WTC11 (cell line): ENCODE data around the gene DGCR2. TPM values are rescaled to one million over a fixed set of nuclear protein-coding genes. Genes with fewer than 3 reads are reported as not detected.

Source experiments
- ATAC-seq: fragments of 200-7000 bp; cut with Tn5 transposase; 2 replicates; pipeline ENCODE4 v1.10.0; 2021; ENCODE audit warnings: mild to moderate bottlenecking, moderate library complexity
- CTCF ChIA-PET: fragments of 300-600 bp; sonication (Branson Sonifier 250); formaldehyde crosslinking; loops from one replicate; lab custom pipeline; 2021; ENCODE audit warnings: antibody characterized with exemption; lab: Charles Lee
- POLR2A ChIA-PET: fragments of 350-600 bp; sonication (Branson Sonifier 250); formaldehyde crosslinking; loops from one replicate; lab custom pipeline; 2021; ENCODE audit warnings: antibody characterized with exemption; lab: Charles Lee
- DNase-seq: peaks from one replicate; pipeline ENCODE4 v3.0.0; 2021; ENCODE audit warnings: low spot score
- H3K27ac Mint-ChIP-seq: 2 replicates; pipeline ENCODE4 v1.8.0; 2021; ENCODE audit warnings: mixed read lengths
- H3K27me3 Mint-ChIP-seq: 2 replicates; pipeline ENCODE4 v1.8.0; 2021; ENCODE audit warnings: low read depth, mild to moderate bottlenecking, moderate library complexity, mixed read lengths
- H3K36me3 Mint-ChIP-seq: 2 replicates; pipeline ENCODE4 v1.8.0; 2021; ENCODE audit warnings: mixed read lengths
- H3K4me1 Mint-ChIP-seq: 2 replicates; pipeline ENCODE4 v1.8.0; 2022; ENCODE audit warnings: mixed read lengths
- H3K4me3 Mint-ChIP-seq: 2 replicates; pipeline ENCODE4 v1.8.0; 2021; ENCODE audit warnings: mild to moderate bottlenecking, moderate library complexity, mixed read lengths
- H3K9me3 Mint-ChIP-seq: 2 replicates; pipeline ENCODE4 v1.8.0; 2021; ENCODE audit warnings: mixed read lengths
- CBFB ChIP-seq: sonication (generic); formaldehyde crosslinking; IDR thresholded peaks from 2 replicates; pipeline ENCODE4 v1.8.1; 2022; ENCODE audit warnings: mild to moderate bottlenecking, low read depth, missing genetic modification reagents
- ESRRA ChIP-seq: sonication (generic); formaldehyde crosslinking; IDR thresholded peaks from 2 replicates; pipeline ENCODE4 v1.8.1; 2022; ENCODE audit warnings: mild to moderate bottlenecking, missing genetic modification reagents, borderline replicate concordance
- FOXJ3 ChIP-seq: sonication (generic); formaldehyde crosslinking; IDR thresholded peaks from 2 replicates; pipeline ENCODE4 v1.9.0; 2021; ENCODE audit warnings: missing genetic modification reagents, mild to moderate bottlenecking, borderline replicate concordance
- FOXK1 ChIP-seq: sonication (generic); formaldehyde crosslinking; IDR thresholded peaks from 2 replicates; pipeline ENCODE4 v1.8.0; 2022; ENCODE audit warnings: mild to moderate bottlenecking, moderate library complexity, missing genetic modification reagents
- FOXP1 ChIP-seq: sonication (generic); formaldehyde crosslinking; IDR thresholded peaks from 2 replicates; pipeline ENCODE4 v1.8.0; 2022; ENCODE audit warnings: missing genetic modification reagents, mild to moderate bottlenecking, moderate library complexity, borderline replicate concordance
- NFE2L1 ChIP-seq: sonication (generic); formaldehyde crosslinking; IDR thresholded peaks from 2 replicates; pipeline ENCODE4 v1.8.1; 2023; ENCODE audit warnings: missing genetic modification reagents
- NR3C1 ChIP-seq: sonication (generic); formaldehyde crosslinking; conservative IDR thresholded peaks from 2 replicates; pipeline ENCODE4 v1.8.1; 2023; ENCODE audit warnings: low read depth, mild to moderate bottlenecking, missing genetic modification reagents
- PRRX2 ChIP-seq: fragments of 250-450 bp; sonication (Bioruptor Pico); IDR thresholded peaks from 2 replicates; pipeline ENCODE4 v1.8.0; 2021; ENCODE audit warnings: mild to moderate bottlenecking
- TP53 ChIP-seq: sonication (generic); formaldehyde crosslinking; IDR thresholded peaks from 2 replicates; pipeline ENCODE4 v1.8.1; 2023; ENCODE audit warnings: mild to moderate bottlenecking, missing genetic modification reagents
- ZNF263 ChIP-seq: sonication (generic); formaldehyde crosslinking; IDR thresholded peaks from 2 replicates; pipeline ENCODE4 v1.8.1; 2022; ENCODE audit warnings: low read depth, mild to moderate bottlenecking, moderate library complexity, missing genetic modification reagents
- ZNF416 ChIP-seq: fragments of 250-450 bp; sonication (Bioruptor Pico); IDR thresholded peaks from 2 replicates; pipeline ENCODE4 v1.9.0; 2021; ENCODE audit warnings: mild to moderate bottlenecking, inconsistent platforms
- total RNA-seq: library from RNA; stranded (reverse); gene quantifications from 3 replicates; pipeline ENCODE4 v1.2.3, GENCODE V29; 2021
- TF ChIP-seq, protein P1 (sequence below): fragments of 250-450 bp; sonication (Bioruptor Pico); IDR thresholded peaks from 2 replicates; pipeline ENCODE4 v2.1.2; 2022; ENCODE audit warnings: mild to moderate bottlenecking, moderate library complexity
- TF ChIP-seq, protein P2 (sequence below): sonication (generic); formaldehyde crosslinking; IDR thresholded peaks from 2 replicates; pipeline ENCODE4 v1.8.0; 2022; ENCODE audit warnings: mild to moderate bottlenecking, missing genetic modification reagents
- TF ChIP-seq, protein P3 (sequence below): sonication (generic); formaldehyde crosslinking; IDR thresholded peaks from 2 replicates; pipeline ENCODE4 v1.8.1; 2023; ENCODE audit warnings: mild to moderate bottlenecking, missing genetic modification reagents
- TF ChIP-seq, protein P4 (sequence below): sonication (generic); formaldehyde crosslinking; conservative IDR thresholded peaks from 2 replicates; pipeline ENCODE4 v1.8.1; 2023; ENCODE audit warnings: mild to moderate bottlenecking, low read depth, missing genetic modification reagents, moderate library complexity
- TF ChIP-seq, protein P5 (sequence below): fragments of 250-450 bp; sonication (Bioruptor Pico); conservative IDR thresholded peaks from 2 replicates; pipeline ENCODE4 v1.9.0; 2021; ENCODE audit warnings: mild to moderate bottlenecking
- TF ChIP-seq, protein P6 (sequence below): sonication (generic); formaldehyde crosslinking; IDR thresholded peaks from 2 replicates; pipeline ENCODE4 v1.8.1; 2022; ENCODE audit warnings: low read depth, mild to moderate bottlenecking, moderate library complexity, missing genetic modification reagents, borderline replicate concordance
- TF ChIP-seq, protein P7 (sequence below): fragments of 250-450 bp; sonication (Bioruptor Pico); IDR thresholded peaks from 2 replicates; pipeline ENCODE4 v1.8.0; 2021; ENCODE audit warnings: mild to moderate bottlenecking

The DGCR2 gene
- total RNA-seq, 1 experiment from 2014 or later, result 64.2 TPM

DNA sequence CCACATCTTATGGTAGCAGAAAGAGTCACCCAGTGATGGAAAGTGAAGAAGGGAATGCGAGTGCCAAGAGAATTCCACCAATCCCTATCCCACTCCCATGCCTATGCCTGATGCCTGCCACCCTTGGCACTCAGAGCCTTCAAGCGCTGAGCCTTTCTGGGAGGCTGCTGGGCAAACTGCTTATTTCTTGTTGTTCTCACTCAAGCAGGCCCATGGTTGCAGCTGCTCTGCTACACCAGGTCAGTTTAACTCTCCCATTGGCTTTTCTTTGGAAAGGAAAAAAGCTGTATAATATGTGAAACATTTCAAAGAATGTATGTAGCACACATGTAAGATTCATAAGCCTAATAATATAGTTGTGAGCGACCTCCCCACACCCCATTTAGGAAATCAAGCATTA is 41.4 kb downstream of the DGCR2 start:
- TF ChIP-seq TP53 (CRISPR knock-in tag), result no peak
- no peak for TF ChIP-seq CBFB (CRISPR knock-in tag)
- TF ChIP-seq, protein P1, sequence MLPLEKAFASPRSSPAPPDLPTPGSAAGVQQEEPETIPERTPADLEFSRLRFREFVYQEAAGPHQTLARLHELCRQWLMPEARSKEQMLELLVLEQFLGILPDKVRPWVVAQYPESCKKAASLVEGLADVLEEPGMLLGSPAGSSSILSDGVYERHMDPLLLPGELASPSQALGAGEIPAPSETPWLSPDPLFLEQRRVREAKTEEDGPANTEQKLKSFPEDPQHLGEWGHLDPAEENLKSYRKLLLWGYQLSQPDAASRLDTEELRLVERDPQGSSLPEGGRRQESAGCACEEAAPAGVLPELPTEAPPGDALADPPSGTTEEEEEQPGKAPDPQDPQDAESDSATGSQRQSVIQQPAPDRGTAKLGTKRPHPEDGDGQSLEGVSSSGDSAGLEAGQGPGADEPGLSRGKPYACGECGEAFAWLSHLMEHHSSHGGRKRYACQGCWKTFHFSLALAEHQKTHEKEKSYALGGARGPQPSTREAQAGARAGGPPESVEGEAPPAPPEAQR (CRISPR knock-in tag), result no peak
- no peak for TF ChIP-seq FOXJ3 (CRISPR knock-in tag)
- TF ChIP-seq, protein P2, sequence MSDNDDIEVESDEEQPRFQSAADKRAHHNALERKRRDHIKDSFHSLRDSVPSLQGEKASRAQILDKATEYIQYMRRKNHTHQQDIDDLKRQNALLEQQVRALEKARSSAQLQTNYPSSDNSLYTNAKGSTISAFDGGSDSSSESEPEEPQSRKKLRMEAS (CRISPR knock-in tag), result no peak
- TF ChIP-seq, protein P3, sequence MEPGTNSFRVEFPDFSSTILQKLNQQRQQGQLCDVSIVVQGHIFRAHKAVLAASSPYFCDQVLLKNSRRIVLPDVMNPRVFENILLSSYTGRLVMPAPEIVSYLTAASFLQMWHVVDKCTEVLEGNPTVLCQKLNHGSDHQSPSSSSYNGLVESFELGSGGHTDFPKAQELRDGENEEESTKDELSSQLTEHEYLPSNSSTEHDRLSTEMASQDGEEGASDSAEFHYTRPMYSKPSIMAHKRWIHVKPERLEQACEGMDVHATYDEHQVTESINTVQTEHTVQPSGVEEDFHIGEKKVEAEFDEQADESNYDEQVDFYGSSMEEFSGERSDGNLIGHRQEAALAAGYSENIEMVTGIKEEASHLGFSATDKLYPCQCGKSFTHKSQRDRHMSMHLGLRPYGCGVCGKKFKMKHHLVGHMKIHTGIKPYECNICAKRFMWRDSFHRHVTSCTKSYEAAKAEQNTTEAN (CRISPR knock-in tag), result no peak
- no peak for TF ChIP-seq ESRRA (CRISPR knock-in tag)
- TF ChIP-seq, protein P4, sequence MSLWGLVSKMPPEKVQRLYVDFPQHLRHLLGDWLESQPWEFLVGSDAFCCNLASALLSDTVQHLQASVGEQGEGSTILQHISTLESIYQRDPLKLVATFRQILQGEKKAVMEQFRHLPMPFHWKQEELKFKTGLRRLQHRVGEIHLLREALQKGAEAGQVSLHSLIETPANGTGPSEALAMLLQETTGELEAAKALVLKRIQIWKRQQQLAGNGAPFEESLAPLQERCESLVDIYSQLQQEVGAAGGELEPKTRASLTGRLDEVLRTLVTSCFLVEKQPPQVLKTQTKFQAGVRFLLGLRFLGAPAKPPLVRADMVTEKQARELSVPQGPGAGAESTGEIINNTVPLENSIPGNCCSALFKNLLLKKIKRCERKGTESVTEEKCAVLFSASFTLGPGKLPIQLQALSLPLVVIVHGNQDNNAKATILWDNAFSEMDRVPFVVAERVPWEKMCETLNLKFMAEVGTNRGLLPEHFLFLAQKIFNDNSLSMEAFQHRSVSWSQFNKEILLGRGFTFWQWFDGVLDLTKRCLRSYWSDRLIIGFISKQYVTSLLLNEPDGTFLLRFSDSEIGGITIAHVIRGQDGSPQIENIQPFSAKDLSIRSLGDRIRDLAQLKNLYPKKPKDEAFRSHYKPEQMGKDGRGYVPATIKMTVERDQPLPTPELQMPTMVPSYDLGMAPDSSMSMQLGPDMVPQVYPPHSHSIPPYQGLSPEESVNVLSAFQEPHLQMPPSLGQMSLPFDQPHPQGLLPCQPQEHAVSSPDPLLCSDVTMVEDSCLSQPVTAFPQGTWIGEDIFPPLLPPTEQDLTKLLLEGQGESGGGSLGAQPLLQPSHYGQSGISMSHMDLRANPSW (CRISPR knock-in tag), result no peak
- TF ChIP-seq, protein P5, sequence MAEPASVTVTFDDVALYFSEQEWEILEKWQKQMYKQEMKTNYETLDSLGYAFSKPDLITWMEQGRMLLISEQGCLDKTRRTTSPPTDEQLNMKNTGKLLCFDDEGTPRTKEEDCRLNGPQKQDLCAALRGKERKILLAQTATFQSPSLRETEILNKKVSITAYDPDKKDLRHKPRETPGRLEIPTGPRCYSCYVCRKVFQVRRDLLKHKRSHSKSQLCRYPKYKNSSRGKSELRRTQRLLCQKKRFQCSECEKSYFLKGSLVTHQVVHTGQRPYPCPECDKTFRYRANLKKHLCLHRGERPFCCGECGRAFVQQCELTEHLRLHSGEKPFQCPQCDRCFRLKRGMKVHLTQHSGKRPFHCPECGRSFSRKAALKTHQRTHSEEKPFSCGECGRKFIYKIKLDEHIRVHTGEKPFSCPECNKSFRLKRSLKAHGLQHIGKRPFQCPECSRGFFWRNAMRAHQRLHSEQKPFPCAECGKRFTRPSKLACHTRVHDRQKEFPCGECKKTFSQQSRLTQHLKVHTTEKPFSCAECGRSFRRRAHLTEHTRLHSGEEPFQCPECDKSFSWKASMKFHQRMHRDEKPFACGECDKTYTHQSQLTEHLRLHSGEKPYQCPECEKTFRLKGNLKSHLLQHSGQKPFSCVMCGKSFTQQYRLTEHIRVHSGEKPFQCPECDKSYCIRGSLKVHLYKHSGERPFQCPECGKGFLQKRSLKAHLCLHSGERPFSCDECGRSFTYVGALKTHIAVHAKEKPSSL (CRISPR knock-in tag), result no peak
- no peak for TF ChIP-seq FOXK1
- TF ChIP-seq FOXP1, result no peak
- TF ChIP-seq, protein P6, sequence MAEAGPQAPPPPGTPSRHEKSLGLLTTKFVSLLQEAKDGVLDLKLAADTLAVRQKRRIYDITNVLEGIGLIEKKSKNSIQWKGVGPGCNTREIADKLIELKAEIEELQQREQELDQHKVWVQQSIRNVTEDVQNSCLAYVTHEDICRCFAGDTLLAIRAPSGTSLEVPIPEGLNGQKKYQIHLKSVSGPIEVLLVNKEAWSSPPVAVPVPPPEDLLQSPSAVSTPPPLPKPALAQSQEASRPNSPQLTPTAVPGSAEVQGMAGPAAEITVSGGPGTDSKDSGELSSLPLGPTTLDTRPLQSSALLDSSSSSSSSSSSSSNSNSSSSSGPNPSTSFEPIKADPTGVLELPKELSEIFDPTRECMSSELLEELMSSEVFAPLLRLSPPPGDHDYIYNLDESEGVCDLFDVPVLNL, result no peak
- TF ChIP-seq NR3C1, result no peak
- no peak for TF ChIP-seq ZNF263 (CRISPR knock-in tag)
- no peak for TF ChIP-seq PRRX2 (CRISPR knock-in tag)
- TF ChIP-seq, protein P7, sequence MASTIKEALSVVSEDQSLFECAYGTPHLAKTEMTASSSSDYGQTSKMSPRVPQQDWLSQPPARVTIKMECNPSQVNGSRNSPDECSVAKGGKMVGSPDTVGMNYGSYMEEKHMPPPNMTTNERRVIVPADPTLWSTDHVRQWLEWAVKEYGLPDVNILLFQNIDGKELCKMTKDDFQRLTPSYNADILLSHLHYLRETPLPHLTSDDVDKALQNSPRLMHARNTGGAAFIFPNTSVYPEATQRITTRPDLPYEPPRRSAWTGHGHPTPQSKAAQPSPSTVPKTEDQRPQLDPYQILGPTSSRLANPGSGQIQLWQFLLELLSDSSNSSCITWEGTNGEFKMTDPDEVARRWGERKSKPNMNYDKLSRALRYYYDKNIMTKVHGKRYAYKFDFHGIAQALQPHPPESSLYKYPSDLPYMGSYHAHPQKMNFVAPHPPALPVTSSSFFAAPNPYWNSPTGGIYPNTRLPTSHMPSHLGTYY (CRISPR knock-in tag), result no peak
- no peak for TF ChIP-seq ZNF416 (CRISPR knock-in tag)
- TF ChIP-seq NFE2L1, result no peak
- no peaks in the 10 kb centered on the region for H3K27me3 Mint-ChIP-seq
- H3K27ac Mint-ChIP-seq, result no peak overlapping the region; the same call in 1 of the 2 replicates
- peaks cover 6% of the 10 kb centered on the region for H3K4me1 Mint-ChIP-seq
- H3K4me3 Mint-ChIP-seq, result no peak overlapping the region
- ChIA-PET CTCF (no interaction called here), POLR2A (no interaction called here)
- ATAC-seq (no peak), DNase-seq (no peak)
- peaks cover 4% of the 10 kb centered on the region for H3K9me3 Mint-ChIP-seq
- H3K36me3 Mint-ChIP-seq, result peaks cover 19% of the 10 kb centered on the region
